ENCODE measurements around the gene FAM177A1. TPM values are rescaled to one million over a fixed set of nuclear protein-coding genes. Genes with fewer than 3 reads are reported as not detected.
"Not testable (repeated sequence)": the region's sequence is repeated elsewhere in the genome, so short reads cannot be mapped to it uniquely, and the experiment has no call there.

Gene FAM177A1
- total RNA-seq, 1 donor from 2014 or later: 35.1 TPM

DNA sequence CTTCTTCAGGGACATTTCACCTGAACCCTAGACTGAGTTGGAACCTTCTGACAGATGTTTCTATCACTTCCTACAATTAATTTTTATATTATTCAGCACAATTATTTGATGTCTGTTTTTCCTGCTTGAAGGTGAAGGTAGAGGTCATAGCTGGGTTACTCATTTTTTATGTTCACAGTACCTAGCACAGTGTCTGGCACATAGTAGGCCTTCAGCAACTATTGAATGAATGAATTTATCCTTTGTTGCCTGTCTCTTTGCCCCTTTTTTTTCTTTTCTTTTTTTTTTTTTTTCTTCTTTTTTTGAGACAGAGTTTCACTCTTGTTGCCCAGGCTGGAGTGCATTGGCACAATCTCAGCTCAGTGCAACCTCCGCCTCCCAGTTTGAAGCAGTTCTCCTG lies 29.5 kb upstream of the FAM177A1 start:
- TF ChIP-seq, protein P1, sequence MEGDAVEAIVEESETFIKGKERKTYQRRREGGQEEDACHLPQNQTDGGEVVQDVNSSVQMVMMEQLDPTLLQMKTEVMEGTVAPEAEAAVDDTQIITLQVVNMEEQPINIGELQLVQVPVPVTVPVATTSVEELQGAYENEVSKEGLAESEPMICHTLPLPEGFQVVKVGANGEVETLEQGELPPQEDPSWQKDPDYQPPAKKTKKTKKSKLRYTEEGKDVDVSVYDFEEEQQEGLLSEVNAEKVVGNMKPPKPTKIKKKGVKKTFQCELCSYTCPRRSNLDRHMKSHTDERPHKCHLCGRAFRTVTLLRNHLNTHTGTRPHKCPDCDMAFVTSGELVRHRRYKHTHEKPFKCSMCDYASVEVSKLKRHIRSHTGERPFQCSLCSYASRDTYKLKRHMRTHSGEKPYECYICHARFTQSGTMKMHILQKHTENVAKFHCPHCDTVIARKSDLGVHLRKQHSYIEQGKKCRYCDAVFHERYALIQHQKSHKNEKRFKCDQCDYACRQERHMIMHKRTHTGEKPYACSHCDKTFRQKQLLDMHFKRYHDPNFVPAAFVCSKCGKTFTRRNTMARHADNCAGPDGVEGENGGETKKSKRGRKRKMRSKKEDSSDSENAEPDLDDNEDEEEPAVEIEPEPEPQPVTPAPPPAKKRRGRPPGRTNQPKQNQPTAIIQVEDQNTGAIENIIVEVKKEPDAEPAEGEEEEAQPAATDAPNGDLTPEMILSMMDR (IDR thresholded peaks at IDR 0.05): no peak
- peaks cover 36 to 88% of the 10 kb centered on the region in 2 donors for H3K36me3 ChIP-seq
- intact Hi-C loops (cut with DNase I): no loop called here
- no peak for DNase-seq (ENCODE audit: low spot score in 2 of 2)
- no peaks in the 10 kb centered on the region for H3K4me1 ChIP-seq
- H3K27me3 ChIP-seq: no peaks in the 10 kb centered on the region
- H3K9me3 ChIP-seq: no peaks in the 10 kb centered on the region
- H3K27ac ChIP-seq: no peak overlapping the region
- no peak overlapping the region for H3K4me3 ChIP-seq

DNA sequence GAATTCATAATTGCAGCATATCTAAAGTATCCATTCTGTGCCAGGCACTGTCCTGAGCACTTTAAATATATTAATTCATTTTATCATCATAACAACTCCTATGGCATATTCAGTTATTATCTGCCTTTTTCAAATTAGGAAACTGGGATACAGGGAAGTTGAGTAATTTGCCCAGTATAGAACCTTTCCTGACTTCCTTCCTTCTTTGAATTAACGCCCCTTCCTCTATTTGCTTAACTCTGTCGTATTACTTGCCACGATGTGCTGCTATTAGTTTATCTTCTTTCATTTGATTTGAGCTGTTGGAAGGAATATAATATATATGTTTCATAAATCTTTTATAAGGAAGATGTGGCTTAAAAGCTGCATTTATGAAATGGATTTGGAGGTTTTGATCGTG lies 25.4 kb upstream of the FAM177A1 start:
- TF ChIP-seq, protein P1 (IDR thresholded peaks at IDR 0.05): no peak
- Histone ChIP-seq H3K9me3 (no peaks in the 10 kb centered on the region), H3K27me3 (no peaks in the 10 kb centered on the region), H3K27ac (no peak overlapping the region), H3K4me3 (no peak overlapping the region), H3K4me1 (no peaks in the 10 kb centered on the region), H3K36me3 (peaks cover 55 to 85% of the 10 kb centered on the region in 2 donors)
- no peak for DNase-seq (ENCODE audit: low spot score in 2 of 2)
- intact Hi-C loops (cut with DNase I): no loop called here

DNA sequence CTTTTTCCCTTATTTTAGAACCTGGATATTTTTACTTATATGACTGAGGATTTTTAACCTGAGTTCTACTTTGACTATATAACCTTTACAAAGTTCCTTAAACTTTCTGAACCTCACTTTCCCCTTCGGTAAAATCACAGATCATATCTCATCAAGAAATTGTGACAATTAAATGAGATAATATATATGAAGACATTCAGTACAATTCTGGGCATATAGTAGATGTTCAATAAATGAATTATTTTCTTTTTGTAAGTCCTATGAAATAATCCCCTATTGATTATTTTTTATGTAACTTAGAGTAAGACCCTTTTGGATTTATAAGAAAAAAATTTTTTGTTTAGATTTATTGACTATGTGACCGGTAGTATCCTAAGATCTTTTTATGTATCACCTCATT lies 17.6 kb upstream of the FAM177A1 start:
- TF ChIP-seq, protein P1 (IDR thresholded peaks at IDR 0.05): no peak
- no peak overlapping the region for H3K27ac ChIP-seq
- H3K27me3 ChIP-seq: no peaks in the 10 kb centered on the region
- H3K4me3 ChIP-seq: no peak overlapping the region
- DNase-seq (ENCODE audit: low spot score in 2 of 2): no peak
- H3K9me3 ChIP-seq: no peaks in the 10 kb centered on the region
- H3K4me1 ChIP-seq: no peaks in the 10 kb centered on the region
- intact Hi-C loops (cut with DNase I): no loop called here
- H3K36me3 ChIP-seq: peaks cover 53 to 91% of the 10 kb centered on the region in 2 donors

DNA sequence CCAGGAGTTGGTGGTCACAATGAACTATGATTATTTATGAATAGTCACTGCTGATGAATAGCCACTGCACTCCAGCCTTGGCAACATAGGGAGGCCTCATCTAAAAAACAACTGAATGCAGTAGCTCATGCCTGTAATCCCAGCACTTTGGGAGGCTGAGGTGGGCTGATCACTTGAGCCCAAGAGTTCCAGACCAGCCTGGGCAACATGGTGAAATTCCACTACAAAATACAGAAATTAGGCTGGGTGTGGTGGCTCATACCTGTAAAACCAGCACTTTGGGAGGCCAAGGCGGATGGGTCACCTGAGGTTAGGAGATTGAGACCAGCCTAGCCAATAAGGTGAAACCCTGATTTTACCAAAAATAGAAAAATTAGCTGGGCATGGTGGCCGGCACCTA lies 13.5 kb upstream of the FAM177A1 start:
- H3K9me3 ChIP-seq: no peaks in the 10 kb centered on the region
- H3K36me3 ChIP-seq: peaks cover 31 to 62% of the 10 kb centered on the region in 2 donors
- no peak overlapping the region for H3K27ac ChIP-seq
- no peak overlapping the region for H3K4me3 ChIP-seq
- intact Hi-C loops (cut with DNase I): no loop called here
- H3K4me1 ChIP-seq: no peaks in the 10 kb centered on the region
- H3K27me3 ChIP-seq: no peaks in the 10 kb centered on the region
- TF ChIP-seq, protein P1 (IDR thresholded peaks at IDR 0.05): no peak
- DNase-seq (ENCODE audit: low spot score in 2 of 2): no peak

DNA sequence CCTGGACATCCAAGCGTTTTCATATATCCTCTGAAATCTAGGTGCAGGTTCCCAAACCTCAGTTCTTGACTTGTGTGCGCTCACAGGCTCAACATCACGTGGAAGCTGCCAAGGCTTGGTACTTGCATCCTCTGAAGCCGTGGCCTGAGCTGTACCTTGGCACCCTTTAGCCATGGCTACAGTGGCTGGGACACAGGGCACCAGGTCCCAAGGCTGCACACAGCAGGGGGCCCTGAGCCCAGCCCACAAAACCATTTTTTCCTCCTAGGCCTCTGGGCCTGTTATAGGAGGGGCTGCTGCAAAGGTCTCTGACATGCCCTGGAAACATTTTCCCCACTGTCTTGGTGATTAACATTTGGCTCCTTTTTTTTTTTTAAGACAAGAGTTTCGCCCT lies 11.6 kb upstream of the FAM177A1 start:
- DNase-seq (ENCODE audit: low spot score in 2 of 2): no peak
- no peak overlapping the region for H3K27ac ChIP-seq
- no peaks in the 10 kb centered on the region for H3K9me3 ChIP-seq
- peaks cover 15 to 43% of the 10 kb centered on the region in 2 donors for H3K36me3 ChIP-seq
- no peaks in the 10 kb centered on the region for H3K4me1 ChIP-seq
- H3K27me3 ChIP-seq: no peaks in the 10 kb centered on the region
- intact Hi-C loops (cut with DNase I): no loop called here
- no peak overlapping the region for H3K4me3 ChIP-seq
- TF ChIP-seq, protein P1 (IDR thresholded peaks at IDR 0.05): no peak

DNA sequence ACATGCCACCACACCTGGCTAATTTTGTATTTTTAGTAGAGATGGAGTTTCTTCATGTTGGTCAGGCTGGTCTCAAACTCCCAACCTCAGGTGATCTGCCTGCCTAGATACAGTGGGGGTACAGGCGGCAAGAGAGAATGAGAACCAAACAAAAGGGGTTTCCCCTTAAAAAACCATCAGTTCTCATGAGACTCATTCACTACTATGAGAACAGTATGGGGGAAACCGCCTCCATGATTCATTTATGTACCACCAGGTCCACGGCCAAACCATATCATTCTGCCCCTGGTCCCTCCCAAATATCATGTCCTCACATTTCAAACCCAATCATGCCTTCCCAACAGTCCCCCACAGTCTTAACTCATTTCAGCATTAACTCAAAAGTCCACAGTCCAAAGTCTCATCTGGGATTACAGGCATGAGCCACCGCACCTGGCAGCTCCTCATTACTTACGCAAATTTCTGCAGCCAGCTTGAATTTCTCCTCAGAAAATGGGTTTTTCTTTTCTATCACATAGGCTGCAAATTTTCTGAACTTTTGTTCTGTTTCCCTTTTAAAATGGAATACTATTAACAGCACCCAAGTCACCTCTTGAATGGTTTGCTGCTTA lies 11.0 kb upstream of the FAM177A1 start:
- DNase-seq (ENCODE audit: low spot score in 2 of 2); H3K4me1 ChIP-seq; intact Hi-C loops (cut with DNase I); H3K4me3 ChIP-seq; H3K27ac ChIP-seq; H3K27me3 ChIP-seq; H3K9me3 ChIP-seq: not testable (repeated sequence)
- peaks cover 15 to 37% of the 10 kb centered on the region in 2 donors for H3K36me3 ChIP-seq

DNA sequence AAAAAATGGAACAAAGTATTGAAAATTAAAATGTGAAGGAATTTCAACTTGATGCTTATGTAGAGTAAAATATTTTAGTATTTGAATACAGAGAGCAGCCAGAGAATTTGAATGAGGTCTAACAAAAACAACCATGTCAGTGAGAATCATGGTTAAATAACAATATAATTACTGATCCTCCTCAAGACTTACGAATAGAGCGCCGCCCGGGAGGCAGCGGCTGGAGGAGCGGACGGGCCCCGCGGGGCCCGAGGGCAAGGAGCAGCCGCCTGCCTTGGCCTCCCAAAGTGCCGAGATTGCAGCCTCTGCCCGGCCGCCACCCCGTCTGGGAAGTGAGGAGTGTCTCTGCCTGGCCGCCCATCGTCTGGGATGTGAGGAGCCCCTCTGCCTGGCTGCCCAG lies 7.8 kb upstream of the FAM177A1 start:
- H3K27ac ChIP-seq; H3K36me3 ChIP-seq; H3K9me3 ChIP-seq; H3K4me3 ChIP-seq; DNase-seq (ENCODE audit: low spot score in 2 of 2); H3K4me1 ChIP-seq; intact Hi-C loops (cut with DNase I); H3K27me3 ChIP-seq: not testable (repeated sequence)
